GM21360 (cell line): Measurements from ENCODE around the gene PHF12.

Experiments used
- ATAC-seq: cut with Tn5 transposase; IDR thresholded peaks from one replicate; pipeline ENCODE4 v1.9.1; 2021; ENCODE audit warnings: mild to moderate bottlenecking, moderate library complexity; ENCODE audit not compliant: unreplicated experiment

The PHF12 gene

DNA sequence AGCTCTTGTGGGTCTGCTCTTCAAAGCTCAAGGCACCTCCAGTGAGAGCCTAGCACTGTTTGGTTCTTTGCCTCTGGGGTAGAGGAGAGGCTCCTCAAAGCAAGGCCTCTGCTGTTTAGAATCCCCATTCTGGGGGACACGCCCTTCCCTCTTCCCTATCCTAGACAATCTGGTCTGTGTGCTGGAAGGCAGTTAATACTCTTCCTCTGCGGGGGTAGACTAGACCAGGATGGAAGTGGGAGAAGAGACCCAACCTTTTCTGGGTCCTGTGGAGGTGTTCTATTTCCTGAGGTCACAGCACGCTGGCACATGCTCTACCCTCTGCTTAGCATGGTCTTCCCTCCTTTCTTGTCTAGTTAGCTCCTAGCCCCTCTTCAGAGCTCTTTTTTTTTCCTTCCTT lies 88.8 kb downstream of the PHF12 start:
- ATAC-seq, result no peak

DNA sequence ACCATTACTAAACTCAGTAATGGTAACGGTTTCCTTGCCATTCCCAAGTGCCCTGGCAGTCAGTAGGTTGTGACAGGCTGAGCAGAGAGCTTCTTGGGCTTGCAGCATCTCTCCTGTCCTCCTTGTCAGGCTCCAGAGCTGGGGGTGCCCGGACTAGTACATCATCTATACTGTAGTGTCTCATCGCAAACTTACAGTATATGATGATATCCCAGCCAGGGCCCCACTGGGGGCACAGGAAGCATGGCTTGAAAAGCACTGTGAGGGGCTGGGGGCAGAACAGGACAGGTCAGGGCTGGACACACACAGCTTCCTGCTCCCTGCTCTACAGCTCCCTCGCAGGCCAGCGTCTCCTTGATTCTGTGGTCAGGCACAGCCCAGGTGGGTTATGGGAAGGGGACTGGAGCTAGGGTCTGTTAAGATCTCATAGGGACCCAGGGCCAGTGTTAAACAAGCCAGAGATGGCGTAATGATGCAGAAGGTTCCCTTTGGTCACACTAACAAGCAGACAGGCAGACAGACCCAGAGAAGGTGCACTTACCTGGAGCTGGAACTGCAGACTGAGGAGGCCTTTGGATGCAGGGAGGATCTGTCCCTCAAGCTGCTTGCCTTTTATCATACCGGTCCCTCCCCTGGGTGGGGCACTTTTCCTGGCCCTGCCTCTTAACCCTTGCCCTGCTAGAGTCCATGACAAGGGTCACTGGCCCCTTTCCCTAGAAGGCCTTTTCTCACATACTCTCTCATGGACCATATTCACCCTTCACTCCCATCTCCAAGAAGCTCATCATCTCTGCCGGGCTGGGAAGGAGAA lies 89.7 kb downstream of the PHF12 start:
- no peak for ATAC-seq

DNA sequence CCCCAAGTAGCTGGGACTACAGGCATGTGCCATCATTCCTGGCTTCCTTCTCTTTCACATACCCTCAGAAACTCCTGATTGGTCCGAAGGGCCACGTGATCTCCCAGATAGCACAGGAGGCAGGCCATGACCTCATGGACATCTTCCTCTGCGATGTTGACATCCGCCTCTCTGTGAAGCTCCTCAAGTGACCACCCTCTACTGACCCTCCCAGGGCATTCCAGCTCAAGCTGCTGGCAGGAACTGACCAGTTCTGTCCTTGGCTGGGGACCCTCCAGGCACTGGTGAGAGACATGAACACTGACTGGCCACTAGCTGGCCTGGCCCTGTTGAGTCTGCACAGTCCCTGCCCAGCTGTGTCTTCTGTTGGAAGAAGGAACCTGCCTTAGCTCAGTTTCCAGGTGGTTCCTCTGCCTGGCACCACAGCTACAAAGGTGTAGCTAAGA lies 90.9 kb downstream of the PHF12 start:
- ATAC-seq, result no peak

DNA sequence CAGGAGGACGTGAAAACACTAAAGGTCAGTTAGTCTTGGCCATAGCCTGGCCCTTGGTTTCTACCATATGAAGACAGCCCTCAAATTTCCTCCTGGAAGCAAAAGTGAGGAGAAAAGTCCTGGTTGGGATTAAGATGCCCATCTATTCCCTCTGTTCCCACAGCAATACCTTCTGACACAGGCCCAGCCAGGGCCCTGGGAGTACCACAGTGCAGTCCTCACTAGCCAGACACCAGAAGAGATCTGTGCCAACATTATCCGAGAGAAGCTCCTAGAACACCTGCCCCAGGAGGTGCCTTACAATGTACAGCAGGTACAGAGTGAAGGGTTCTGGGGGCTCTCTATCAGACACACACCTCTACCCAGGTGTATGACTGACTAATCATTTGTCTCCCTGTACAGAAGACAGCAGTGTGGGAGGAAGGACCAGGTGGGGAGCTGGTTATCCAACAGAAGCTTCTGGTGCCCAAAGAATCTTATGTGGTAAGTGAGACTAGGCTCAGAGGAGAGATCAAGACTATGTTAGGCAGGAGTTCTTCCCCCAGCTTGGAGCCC lies 92.4 kb downstream of the PHF12 start:
- no peak for ATAC-seq

DNA sequence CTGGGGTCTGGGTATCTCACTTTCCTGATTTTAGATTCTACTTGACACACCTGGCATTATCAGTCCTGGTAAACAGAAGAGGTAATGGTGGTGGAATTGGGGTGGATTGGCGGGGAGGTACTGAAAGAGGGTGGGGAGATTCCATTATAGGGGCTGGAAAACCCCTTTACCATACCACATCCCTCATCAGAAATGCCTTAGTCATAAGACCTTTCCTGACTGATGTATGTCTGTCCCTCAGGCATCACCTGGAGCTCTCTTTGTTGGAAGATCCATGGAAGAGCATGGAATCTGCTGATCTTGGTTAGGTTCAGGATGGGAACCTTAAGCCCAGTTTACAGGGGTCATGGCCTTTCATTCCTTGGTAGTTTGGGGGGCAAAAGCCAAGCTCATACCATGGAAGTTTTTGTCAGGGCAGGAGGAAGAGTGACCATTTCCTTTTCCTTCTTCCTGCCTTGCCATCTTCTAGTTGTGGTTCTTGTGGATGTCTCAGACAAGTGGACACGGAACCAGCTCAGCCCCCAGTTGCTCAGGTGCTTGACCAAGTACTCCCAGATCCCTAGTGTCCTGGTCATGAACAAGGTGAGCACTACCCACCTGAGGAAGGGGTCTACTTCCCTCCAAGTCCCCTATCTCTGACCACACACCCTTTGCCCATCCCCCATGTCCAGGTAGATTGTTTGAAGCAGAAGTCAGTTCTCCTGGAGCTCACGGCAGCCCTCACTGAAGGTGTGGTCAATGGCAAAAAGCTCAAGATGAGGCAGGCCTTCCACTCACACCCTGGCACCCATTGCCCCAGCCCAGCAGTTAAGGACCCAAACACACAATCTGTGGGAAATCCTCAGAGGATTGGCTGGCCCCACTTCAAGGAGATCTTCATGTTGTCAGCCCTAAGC lies 93.2 kb downstream of the PHF12 start:
- ATAC-seq, result no peak

DNA sequence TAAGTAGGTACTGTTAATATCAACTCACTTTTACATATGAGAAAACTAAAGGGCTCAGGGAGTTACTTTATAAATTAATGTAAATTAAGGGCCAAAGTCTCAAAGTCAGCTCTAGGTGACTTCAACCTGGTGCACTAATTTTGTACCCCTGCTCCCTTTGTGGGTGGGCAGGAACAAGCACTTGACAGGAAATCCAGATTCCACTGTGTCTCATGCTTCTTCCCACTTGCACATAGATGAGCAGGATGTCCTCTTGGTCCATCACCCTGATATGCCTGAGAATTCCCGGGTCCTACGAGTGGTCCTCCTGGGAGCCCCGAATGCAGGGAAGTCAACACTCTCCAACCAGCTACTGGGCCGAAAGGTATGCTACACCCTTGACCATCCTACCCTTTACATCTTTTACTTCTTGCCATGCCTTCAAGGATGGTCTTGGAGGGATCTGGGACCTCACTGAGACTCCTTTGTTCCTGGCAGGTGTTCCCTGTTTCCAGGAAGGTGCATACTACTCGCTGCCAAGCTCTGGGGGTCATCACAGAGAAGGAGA lies 95.2 kb downstream of the PHF12 start:
- ATAC-seq, result no peak

DNA sequence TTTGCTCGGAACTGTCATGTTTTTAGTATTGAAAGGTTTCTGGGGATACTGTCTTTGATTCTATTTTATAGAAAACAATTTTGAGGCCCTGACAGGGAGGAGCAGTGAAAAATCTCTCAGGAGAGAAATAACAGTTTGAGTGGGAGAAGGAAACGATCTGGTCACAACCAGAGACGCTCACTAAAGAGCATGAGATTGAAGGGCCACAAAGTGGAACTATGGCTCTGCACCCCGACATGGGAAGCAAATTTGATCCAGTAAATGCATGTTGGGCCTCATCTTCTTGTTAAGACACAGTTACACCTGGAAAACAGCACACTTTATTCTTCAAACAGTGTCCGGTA lies 96.0 kb downstream of the PHF12 start:
- no peak for ATAC-seq
